Pancreas (tissue), 10 donors: ENCODE data around the gene KCTD12. TPM values are rescaled to one million over a fixed set of nuclear protein-coding genes. Genes with fewer than 3 reads are reported as not detected.
A peak's percentile ranks its signal among the peaks of the same experiment; 100 is the strongest.

ENCODE experiments used
- ATAC-seq, 4 donors: fragments of 200-7000 bp; cut with Tn5 transposase; one replicate each; pipeline versions ENCODE4 v1.8.0 to v1.9.1; 2020; ENCODE audit warnings: mild to moderate bottlenecking in 4 of 4, moderate library complexity in 4 of 4
- DNase-seq, 6 donors: peaks; one replicate each; pipeline ENCODE4 v3.0.0-alpha.2; 2020
- FAIRE-seq: peaks from 2 replicates; lab custom pipeline; 2012; peaks lifted over from hg19 to GRCh38; lab: Jason Lieb, UNC
- H3K27ac ChIP-seq, 4 donors: fragments of 200-600 bp; sonication (generic); 1 replicate in 3 of 4; 2 replicates in 1 of 4; pipeline versions ENCODE4 v1.5.0 to v1.8.0; 2020
- H3K27me3 ChIP-seq, 4 donors: fragments of 200-600 bp; one replicate each; pipeline ENCODE4 v1.8.0; 2021
- H3K36me3 ChIP-seq, 3 donors: fragments of 200-600 bp; sonication (generic) in 1 of 3; one replicate each; pipeline versions ENCODE4 v1.5.0 to v1.8.0; 2020 to 2021
- H3K4me1 ChIP-seq, 3 donors: fragments of 200-600 bp; one replicate each; pipeline ENCODE4 v1.8.0; 2021
- H3K4me3 ChIP-seq, 4 donors: fragments of 200-600 bp; sonication (generic) in 2 of 4; one replicate each; pipeline versions ENCODE4 v1.5.0 to v1.8.0; 2020 to 2021
- H3K9me3 ChIP-seq, 4 donors: fragments of 200-600 bp; one replicate each; pipeline ENCODE4 v1.8.0; 2021
- WGBS, 2 donors: extraction: QIAGEN DNeasy Blood & Tissue Kit; methylation state at CpG; one replicate each; pipeline ENCODE4 v1.1.7; 2013; 5-methylcytosine and 5-hydroxymethylcytosine counted together
- intact Hi-C, 3 donors: fragments of 100-400 bp; cut with DNase I; formaldehyde crosslinking; loops; one replicate each; pipeline versions ENCODE4 v1.11.1 to v1.14.2; 2022
- polyA plus RNA-seq, 2 donors: library from polyadenylated mRNA; stranded (reverse); fragments of 200-250 nt; gene quantifications; one replicate each; pipeline ENCODE4 v1.2.3, GENCODE V29; 2013
- total RNA-seq, 6 donors: library from RNA; stranded (reverse); fragmentation: NEBNext Ultra II Directional in 4 of 6; extraction: Animal tissue kit (Norgen Biotek cat#: 25700) in 4 of 6; gene quantifications; one replicate each; pipeline versions ENCODE4 v1.2.1 to v1.2.4, GENCODE V29; 2021 to 2023
- TF ChIP-seq, protein P1 (sequence below), 4 donors: fragments of 200-600 bp; sonication (generic) in 3 of 4; IDR thresholded peaks; one replicate each; pipeline versions ENCODE4 v1.5.0 to v1.8.0; 2021; ENCODE audit warnings: antibody characterized with exemption in 4 of 4
- donor health status: healthy with polysubstance abuse.
- donor health status: DM: no; HTN: no; CAD: no; lungs with moderate emphysema.
- donor health status: DM: no; HTN: no; CAD: no.
- donor health status: control.
- donor health status: control.
- donor health status: Bipolar disorder and iron deficiency.
- donor health status: DM: yes; HTN: yes; CAD: no.
- donor health status: DM: no; HTN: no; CAD: no.
- donor health status: DM: no; HTN: no; CAD: no.
- donor health status: DM: yes; HTN: yes; CAD: no.

Gene KCTD12
- total and polyA plus RNA-seq, 8 donors: 6.3 to 46.1 (median 14.8) TPM

GRCh38 chr13:76864259-76864658 is 21.9 kb downstream of the KCTD12 start:
- H3K27ac ChIP-seq: no peak overlapping the region
- FAIRE-seq: no peak
- DNase-seq: no peak
- no peaks in the 10 kb centered on the region for H3K9me3 ChIP-seq
- H3K4me1 ChIP-seq: no peaks in the 10 kb centered on the region
- no peak overlapping the region for H3K4me3 ChIP-seq
- no peaks in the 10 kb centered on the region for H3K36me3 ChIP-seq
- TF ChIP-seq, protein P1, sequence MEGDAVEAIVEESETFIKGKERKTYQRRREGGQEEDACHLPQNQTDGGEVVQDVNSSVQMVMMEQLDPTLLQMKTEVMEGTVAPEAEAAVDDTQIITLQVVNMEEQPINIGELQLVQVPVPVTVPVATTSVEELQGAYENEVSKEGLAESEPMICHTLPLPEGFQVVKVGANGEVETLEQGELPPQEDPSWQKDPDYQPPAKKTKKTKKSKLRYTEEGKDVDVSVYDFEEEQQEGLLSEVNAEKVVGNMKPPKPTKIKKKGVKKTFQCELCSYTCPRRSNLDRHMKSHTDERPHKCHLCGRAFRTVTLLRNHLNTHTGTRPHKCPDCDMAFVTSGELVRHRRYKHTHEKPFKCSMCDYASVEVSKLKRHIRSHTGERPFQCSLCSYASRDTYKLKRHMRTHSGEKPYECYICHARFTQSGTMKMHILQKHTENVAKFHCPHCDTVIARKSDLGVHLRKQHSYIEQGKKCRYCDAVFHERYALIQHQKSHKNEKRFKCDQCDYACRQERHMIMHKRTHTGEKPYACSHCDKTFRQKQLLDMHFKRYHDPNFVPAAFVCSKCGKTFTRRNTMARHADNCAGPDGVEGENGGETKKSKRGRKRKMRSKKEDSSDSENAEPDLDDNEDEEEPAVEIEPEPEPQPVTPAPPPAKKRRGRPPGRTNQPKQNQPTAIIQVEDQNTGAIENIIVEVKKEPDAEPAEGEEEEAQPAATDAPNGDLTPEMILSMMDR (IDR thresholded peaks at IDR 0.05): no peak
- H3K27me3 ChIP-seq: no peaks in the 10 kb centered on the region
- no peak for ATAC-seq
- intact Hi-C loops: no loop called here

GRCh38 chr13:76863022-76863421 is 23.2 kb downstream of the KCTD12 start:
- Histone ChIP-seq H3K4me3 (no peak overlapping the region), H3K27me3 (no peaks in the 10 kb centered on the region), H3K27ac (no peak overlapping the region), H3K36me3 (no peaks in the 10 kb centered on the region), H3K9me3 (no peaks in the 10 kb centered on the region), H3K4me1 (no peaks in the 10 kb centered on the region)
- TF ChIP-seq, protein P1 (IDR thresholded peaks at IDR 0.05): no peak
- FAIRE-seq: no peak
- WGBS, 2 donors: 88 to 93% methylated on average over 3 of the region's 3 CpGs
- intact Hi-C loops: no loop called here
- no peak for ATAC-seq
- DNase-seq: no peak

- FAIRE-seq (no peak), ATAC-seq (no peak), DNase-seq (no peak)
- no peaks in the 10 kb centered on the region for H3K9me3 ChIP-seq
- H3K4me3 ChIP-seq: no peak overlapping the region
- intact Hi-C loops: no loop called here
- no peaks in the 10 kb centered on the region for H3K36me3 ChIP-seq
- TF ChIP-seq, protein P1 (IDR thresholded peaks at IDR 0.05): no peak
- WGBS, 2 donors: 53 to 69% methylated on average over 3 of the region's 3 CpGs
- H3K27me3 ChIP-seq: no peaks in the 10 kb centered on the region
- no peaks in the 10 kb centered on the region for H3K4me1 ChIP-seq
- no peak overlapping the region for H3K27ac ChIP-seq
Measured at GRCh38 chr13:76861859-76862258, 24.3 kb downstream of the KCTD12 start.

- no peaks in the 10 kb centered on the region for H3K4me1 ChIP-seq
- H3K4me3 ChIP-seq: no peak overlapping the region
- H3K27ac ChIP-seq: no peak overlapping the region
- ATAC-seq (no peak), DNase-seq (no peak), FAIRE-seq (no peak)
- no peaks in the 10 kb centered on the region for H3K9me3 ChIP-seq
- intact Hi-C loops: no loop called here
- no peaks in the 10 kb centered on the region for H3K27me3 ChIP-seq
- TF ChIP-seq, protein P1 (IDR thresholded peaks at IDR 0.05): no peak
- 77 to 80% methylated on average over 2 of the region's 2 CpGs for WGBS, 2 donors
- H3K36me3 ChIP-seq: no peaks in the 10 kb centered on the region
Measured at GRCh38 chr13:76860706-76861105, 25.5 kb downstream of the KCTD12 start.

GRCh38 chr13:76854894-76855293 is 31.3 kb downstream of the KCTD12 start:
- H3K27ac ChIP-seq: no peak overlapping the region
- no peaks in the 10 kb centered on the region for H3K4me1 ChIP-seq
- no peaks in the 10 kb centered on the region for H3K9me3 ChIP-seq
- TF ChIP-seq, protein P1 (IDR thresholded peaks at IDR 0.05): no peak
- ATAC-seq (peak in 1 of 4 donors; percentile 49), FAIRE-seq (no peak), DNase-seq (no peak)
- 84 to 85% methylated on average over 1 of the region's 1 CpG for WGBS, 2 donors
- no peaks in the 10 kb centered on the region for H3K36me3 ChIP-seq
- H3K4me3 ChIP-seq: no peak overlapping the region
- no peaks in the 10 kb centered on the region for H3K27me3 ChIP-seq
- intact Hi-C loops: no loop called here
